ENCODE data around the gene SH3BP5L. TPM values are rescaled to one million over a fixed set of nuclear protein-coding genes. Genes with fewer than 3 reads are reported as not detected.
A peak's percentile ranks its signal among the peaks of the same experiment; 100 is the strongest.

Gene SH3BP5L
- total and polyA plus RNA-seq, 2 of the 13 experiments (the other 11 are each of a cell fraction or from before 2014, with no cell fraction given), result 10.3 to 14.9 TPM

GRCh38 chr1:248862998-248863881 is 37.5 kb upstream of the SH3BP5L start (continued):
- TF ChIP-seq ZNF567 (CRISPR knock-in tag; IDR thresholded peaks at IDR 0.05; ENCODE audit: borderline replicate concordance) (no peak), DPF2 (CRISPR knock-in tag; IDR thresholded peaks at IDR 0.05; ENCODE audit: borderline replicate concordance, low read depth) (no peak; the same call in 1 of the 2 replicates), MIER2 (CRISPR knock-in tag; IDR thresholded peaks at IDR 0.05) (no peak), ZNF576 (CRISPR knock-in tag; IDR thresholded peaks at IDR 0.05) (no peak), CAMTA2 (CRISPR knock-in tag; IDR thresholded peaks at IDR 0.05; ENCODE audit: borderline replicate concordance) (no peak), ZNF33A (CRISPR knock-in tag; IDR thresholded peaks at IDR 0.05; ENCODE audit: borderline replicate concordance) (no peak), ZNF672 (CRISPR knock-in tag; IDR thresholded peaks at IDR 0.05) (no peak), ZNF790 (CRISPR knock-in tag; IDR thresholded peaks at IDR 0.05; ENCODE audit: borderline replicate concordance) (peak; percentile 81; the same call in 1 of the 2 replicates), ZNF713 (CRISPR knock-in tag; IDR thresholded peaks at IDR 0.05) (no peak), SP4 (CRISPR knock-in tag; IDR thresholded peaks at IDR 0.05) (no peak; the same call in 1 of the 2 replicates), ZNF468 (CRISPR knock-in tag; IDR thresholded peaks at IDR 0.05) (no peak), ZBTB49 (CRISPR knock-in tag; IDR thresholded peaks at IDR 0.05; ENCODE audit: borderline replicate concordance) (no peak), SAP130 (CRISPR knock-in tag; IDR thresholded peaks at IDR 0.05; ENCODE audit: low read depth) (peak; percentile 38), SRY (CRISPR knock-in tag; IDR thresholded peaks at IDR 0.05) (peak; percentile 80; the same call in 1 of the 2 replicates), AFF4 (CRISPR knock-in tag; IDR thresholded peaks at IDR 0.05) (no peak), SMAD3 (CRISPR knock-in tag; IDR thresholded peaks at IDR 0.05) (no peak; the same call in 1 of the 2 replicates), HNF1A (IDR thresholded peaks at IDR 0.05; ENCODE audit: low read depth) (no peak), HNF1A (CRISPR knock-in tag; IDR thresholded peaks at IDR 0.05; ENCODE audit: borderline replicate concordance) (no peak)
